Kidney epithelial cell (primary cell): ENCODE measurements around the gene CTSH. TPM values are rescaled to one million over a fixed set of nuclear protein-coding genes. Genes with fewer than 3 reads are reported as not detected.

Experiments used
- DNase-seq: peaks from one replicate; pipeline ENCODE4 v3.0.0-alpha.2; 2010; ENCODE audit warnings: low read depth
- H3K27me3 ChIP-seq: 2 replicates; pipeline ENCODE4 v1.6.0; 2011; ENCODE audit warnings: low read length; ENCODE audit not compliant: control insufficient read depth, insufficient read depth
- H3K36me3 ChIP-seq: 2 replicates; pipeline ENCODE4 v1.5.1; 2011; ENCODE audit warnings: low read length; ENCODE audit not compliant: control insufficient read depth, insufficient read depth
- H3K4me3 ChIP-seq: 2 replicates; pipeline ENCODE4 v1.5.1; 2011; ENCODE audit warnings: low read depth, mild to moderate bottlenecking, control low read depth, low read length
- total RNA-seq: library from RNA; depleted of rRNA; stranded (reverse); fragments of >200 nt; gene quantifications from 2 replicates; pipeline ENCODE4 v1.2.3, GENCODE V29; 2015
- TF ChIP-seq, protein P1 (sequence below): IDR thresholded peaks from 2 replicates; pipeline ENCODE4 v1.5.1; 2011; ENCODE audit warnings: mild to moderate bottlenecking, moderate library complexity, low read length, control low read depth, inconsistent platforms; ENCODE audit not compliant: insufficient read depth, poor library complexity, severe bottlenecking

Gene CTSH
- total RNA-seq, 1 donor from 2014 or later, result 125 TPM

DNA sequence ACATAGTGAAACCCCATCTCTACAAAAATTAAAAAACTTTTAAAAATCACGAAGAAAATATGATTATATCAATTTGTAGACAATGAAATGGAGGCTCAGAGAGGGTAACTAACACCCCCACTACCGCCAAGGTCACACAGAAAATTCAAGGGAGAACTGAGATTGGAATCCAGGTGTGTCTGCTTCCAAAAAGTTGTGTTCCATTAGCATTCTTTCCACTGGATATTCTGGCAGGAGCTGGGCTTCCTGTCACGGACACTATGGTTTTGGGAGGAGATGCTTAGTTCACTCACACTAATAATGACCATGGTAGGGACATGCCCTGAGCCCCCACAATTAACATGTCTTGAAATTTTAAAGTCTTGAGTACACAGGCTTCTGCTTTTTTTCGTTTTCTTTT is 28.8 kb downstream of the CTSH start:
- H3K4me3 ChIP-seq, result no peak overlapping the region
- TF ChIP-seq, protein P1, sequence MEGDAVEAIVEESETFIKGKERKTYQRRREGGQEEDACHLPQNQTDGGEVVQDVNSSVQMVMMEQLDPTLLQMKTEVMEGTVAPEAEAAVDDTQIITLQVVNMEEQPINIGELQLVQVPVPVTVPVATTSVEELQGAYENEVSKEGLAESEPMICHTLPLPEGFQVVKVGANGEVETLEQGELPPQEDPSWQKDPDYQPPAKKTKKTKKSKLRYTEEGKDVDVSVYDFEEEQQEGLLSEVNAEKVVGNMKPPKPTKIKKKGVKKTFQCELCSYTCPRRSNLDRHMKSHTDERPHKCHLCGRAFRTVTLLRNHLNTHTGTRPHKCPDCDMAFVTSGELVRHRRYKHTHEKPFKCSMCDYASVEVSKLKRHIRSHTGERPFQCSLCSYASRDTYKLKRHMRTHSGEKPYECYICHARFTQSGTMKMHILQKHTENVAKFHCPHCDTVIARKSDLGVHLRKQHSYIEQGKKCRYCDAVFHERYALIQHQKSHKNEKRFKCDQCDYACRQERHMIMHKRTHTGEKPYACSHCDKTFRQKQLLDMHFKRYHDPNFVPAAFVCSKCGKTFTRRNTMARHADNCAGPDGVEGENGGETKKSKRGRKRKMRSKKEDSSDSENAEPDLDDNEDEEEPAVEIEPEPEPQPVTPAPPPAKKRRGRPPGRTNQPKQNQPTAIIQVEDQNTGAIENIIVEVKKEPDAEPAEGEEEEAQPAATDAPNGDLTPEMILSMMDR, result no peak
- no peaks in the 10 kb centered on the region for H3K27me3 ChIP-seq
- peaks cover 2% of the 10 kb centered on the region for H3K36me3 ChIP-seq
- DNase-seq, result no peak

DNA sequence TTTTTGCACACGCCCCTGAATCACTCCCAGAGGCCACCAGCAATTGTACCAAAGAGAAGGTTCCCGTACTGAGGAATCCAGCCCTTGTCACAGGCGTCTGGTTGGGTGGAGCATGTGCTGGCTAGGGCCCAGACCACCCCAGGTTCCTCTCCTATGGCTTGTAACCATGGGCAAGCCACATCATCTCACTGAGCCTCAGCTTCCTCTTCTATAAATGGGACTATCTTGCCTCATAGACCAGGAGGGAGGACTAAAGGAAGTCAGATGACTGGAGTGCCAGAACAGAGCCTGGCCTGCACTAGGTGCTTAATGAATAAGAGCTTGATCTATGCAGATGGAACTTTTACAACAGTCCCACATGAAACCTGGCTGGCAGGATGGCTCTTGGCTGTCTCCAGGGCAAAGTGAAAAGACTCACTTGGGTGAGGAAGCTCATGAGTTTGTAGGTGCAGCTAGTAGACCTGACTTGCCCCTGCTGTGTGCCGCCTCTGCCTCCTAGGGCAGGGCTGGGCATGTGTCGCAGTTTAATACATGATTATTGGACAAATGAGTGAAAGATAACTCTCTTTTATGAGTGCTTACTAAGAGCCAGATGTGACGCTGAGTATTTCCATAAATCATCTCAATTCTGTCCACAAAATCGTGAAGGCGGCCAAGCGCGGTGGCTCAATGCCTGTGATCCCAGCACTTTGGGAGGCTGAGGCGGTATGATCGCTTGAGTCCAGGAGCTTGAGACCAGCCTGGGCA is 29.3 kb downstream of the CTSH start:
- TF ChIP-seq, protein P1, result no peak
- H3K4me3 ChIP-seq, result no peak overlapping the region
- DNase-seq, result no peak
- H3K27me3 ChIP-seq, result no peaks in the 10 kb centered on the region
- peaks cover 2% of the 10 kb centered on the region for H3K36me3 ChIP-seq

DNA sequence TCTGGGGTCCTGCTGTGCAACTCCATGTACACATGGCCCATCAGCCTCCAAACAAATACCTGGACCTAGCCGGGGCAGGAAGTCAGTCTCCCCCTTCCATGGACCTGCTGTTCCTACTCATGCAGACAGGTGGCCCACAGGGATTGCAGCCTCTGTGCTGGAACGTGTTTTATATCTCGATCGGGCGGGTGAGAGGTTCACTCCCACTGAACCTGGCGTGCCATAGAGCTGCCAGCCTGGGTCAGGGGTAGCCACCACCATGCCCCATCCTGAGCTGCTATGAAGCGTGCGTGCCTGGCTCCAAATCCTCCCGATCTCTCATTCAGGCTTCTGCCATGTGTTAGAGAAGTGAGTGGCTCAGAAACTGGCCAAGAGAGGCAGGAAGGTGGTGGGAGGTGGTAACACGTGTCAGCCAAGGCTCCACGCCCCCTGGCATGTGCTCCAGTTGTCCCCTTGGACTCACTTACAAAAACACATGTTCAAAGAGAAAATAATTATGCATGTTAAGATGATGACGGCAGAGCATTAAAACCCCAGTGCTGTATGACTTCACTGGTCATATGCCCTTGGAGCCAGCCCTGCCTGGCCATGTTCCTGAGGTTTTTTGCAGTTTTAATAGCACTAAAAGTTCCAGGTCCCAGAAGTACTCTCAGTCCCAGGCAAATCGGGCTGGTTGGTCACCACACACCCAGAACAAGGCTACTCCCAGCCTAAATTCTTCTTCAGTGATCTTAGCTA is 30.6 kb downstream of the CTSH start:
- Histone ChIP-seq H3K36me3 (peaks cover 4% of the 10 kb centered on the region), H3K27me3 (no peaks in the 10 kb centered on the region), H3K4me3 (no peak overlapping the region)
- DNase-seq, result no peak
- TF ChIP-seq, protein P1, result peak; percentile 53

DNA sequence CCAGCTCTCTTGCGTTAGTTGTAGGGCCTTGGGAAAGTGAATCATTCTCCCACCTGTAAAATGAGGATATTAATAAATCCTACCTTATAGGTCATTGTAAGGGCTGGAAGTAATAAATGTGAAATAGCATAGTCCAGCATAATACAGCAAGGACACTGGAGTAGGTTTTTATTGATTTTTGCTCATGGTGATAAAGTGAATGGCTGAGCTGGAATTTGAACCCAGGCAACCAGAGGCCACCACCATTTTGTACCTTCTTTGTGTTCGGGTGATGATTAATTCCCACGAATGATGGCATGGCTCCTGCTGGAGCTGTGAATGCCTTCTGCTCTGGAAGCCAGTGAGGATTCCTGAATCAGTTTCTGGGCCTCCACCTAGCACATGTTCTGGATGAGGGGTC is 31.8 kb downstream of the CTSH start:
- Histone ChIP-seq H3K4me3 (no peak overlapping the region), H3K36me3 (peaks cover 5% of the 10 kb centered on the region), H3K27me3 (no peaks in the 10 kb centered on the region)
- TF ChIP-seq, protein P1, result no peak
- no peak for DNase-seq

DNA sequence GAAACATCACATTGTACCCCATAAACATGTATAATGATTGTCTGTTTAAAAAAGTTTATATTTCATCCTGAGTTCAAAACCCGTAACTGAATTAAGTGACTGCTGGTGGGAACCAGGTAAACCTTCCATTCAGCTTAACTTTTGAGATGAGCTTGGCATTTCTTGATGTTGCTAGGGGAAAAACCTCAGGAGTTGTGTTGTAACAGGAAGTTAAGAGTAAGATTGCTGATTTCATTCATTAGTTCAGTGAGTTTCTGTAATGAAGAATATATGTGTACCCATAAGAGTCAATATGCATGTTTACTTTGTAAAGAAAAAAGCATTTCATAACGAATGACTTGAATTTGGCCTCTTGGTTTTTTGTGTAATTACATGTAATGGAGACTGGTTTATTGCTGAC is 32.5 kb downstream of the CTSH start:
- DNase-seq, result no peak
- TF ChIP-seq, protein P1, result no peak
- no peaks in the 10 kb centered on the region for H3K27me3 ChIP-seq
- no peak overlapping the region for H3K4me3 ChIP-seq
- peaks cover 5% of the 10 kb centered on the region for H3K36me3 ChIP-seq
